GM23338 (cell line): ENCODE results near the gene KNG1. TPM values are rescaled to one million over a fixed set of nuclear protein-coding genes. Genes with fewer than 3 reads are reported as not detected.
A peak's percentile ranks its signal among the peaks of the same experiment; 100 is the strongest.
"Not testable (repeated sequence)": the region's sequence is repeated elsewhere in the genome, so short reads cannot be mapped to it uniquely, and the experiment has no call there.

ENCODE experiments used
- ATAC-seq: fragments of 200-7000 bp; cut with Tn5 transposase; 3 replicates; pipeline ENCODE4 v1.9.1; 2020
- DNase-seq: peaks from one replicate; pipeline ENCODE4 v3.0.0-alpha.2; 2015; ENCODE audit warnings: low spot score
- H2AFZ ChIP-seq: fragments of 200-600 bp; sonication (generic); 2 replicates; pipeline ENCODE4 v1.8.0; 2016; ENCODE audit warnings: antibody characterized with exemption, mild to moderate bottlenecking, moderate library complexity
- H3F3A ChIP-seq: fragments of 200-600 bp; sonication (generic); replicated peaks from 2 replicates; pipeline ENCODE4 v1.8.0; 2017; ENCODE audit warnings: antibody characterized with exemption, mixed run types, low read depth
- H3K27ac ChIP-seq: fragments of 200-600 bp; sonication (generic); 2 replicates; pipeline ENCODE4 v1.6.1; 2016; ENCODE audit warnings: low read depth
- H3K27me3 ChIP-seq: fragments of 200-600 bp; sonication (generic); 2 replicates; pipeline ENCODE4 v1.8.0; 2016; ENCODE audit warnings: mild to moderate bottlenecking, mixed run types, moderate library complexity; ENCODE audit not compliant: insufficient read depth
- H3K36me3 ChIP-seq: fragments of 200-600 bp; sonication (generic); 2 replicates; pipeline ENCODE4 v1.8.0; 2016; ENCODE audit warnings: mild to moderate bottlenecking; ENCODE audit not compliant: insufficient read depth
- H3K4me1 ChIP-seq: fragments of 200-600 bp; sonication (generic); 2 replicates; pipeline ENCODE4 v1.8.0; 2016; ENCODE audit warnings: mild to moderate bottlenecking, moderate library complexity; ENCODE audit not compliant: insufficient read depth
- H3K4me2 ChIP-seq: fragments of 200-600 bp; sonication (generic); 2 replicates; pipeline ENCODE4 v1.7.1; 2017; ENCODE audit warnings: mixed run types
- H3K4me3 ChIP-seq: fragments of 200-600 bp; sonication (generic); 2 replicates; pipeline ENCODE4 v1.6.1; 2016; ENCODE audit warnings: mixed run types
- H3K79me2 ChIP-seq: fragments of 200-600 bp; sonication (generic); replicated peaks from 2 replicates; pipeline ENCODE4 v1.8.0; 2017; ENCODE audit warnings: mild to moderate bottlenecking; ENCODE audit not compliant: insufficient read depth
- H3K9me2 ChIP-seq: fragments of 200-600 bp; sonication (generic); 2 replicates; pipeline ENCODE4 v1.8.0; 2017; ENCODE audit not compliant: insufficient read depth
- H4K20me1 ChIP-seq: fragments of 200-600 bp; sonication (generic); replicated peaks from 2 replicates; pipeline ENCODE4 v1.8.0; 2017; ENCODE audit warnings: mild to moderate bottlenecking; ENCODE audit not compliant: insufficient read depth
- H3K27ac Mint-ChIP-seq: 2 replicates; pipeline ENCODE4 v1.8.0; 2020; ENCODE audit warnings: inconsistent platforms, mild to moderate bottlenecking, moderate library complexity, mixed read lengths
- H3K27me3 Mint-ChIP-seq: 3 replicates; pipeline ENCODE4 v1.8.0; 2022; ENCODE audit warnings: low read depth, mild to moderate bottlenecking, moderate library complexity, mixed read lengths, inconsistent platforms; ENCODE audit not compliant: insufficient read depth, poor library complexity
- H3K36me3 Mint-ChIP-seq: 3 replicates; pipeline ENCODE4 v1.8.0; 2021; ENCODE audit warnings: low read depth, mild to moderate bottlenecking, inconsistent platforms, moderate library complexity, mixed read lengths
- H3K4me1 Mint-ChIP-seq: 3 replicates; pipeline ENCODE4 v1.8.0; 2020; ENCODE audit warnings: mild to moderate bottlenecking, inconsistent platforms, mixed read lengths
- H3K4me3 Mint-ChIP-seq: 3 replicates; pipeline ENCODE4 v1.8.0; 2021; ENCODE audit warnings: moderate library complexity, mild to moderate bottlenecking, inconsistent platforms, mixed read lengths
- H3K9me3 Mint-ChIP-seq: 3 replicates; pipeline ENCODE4 v1.8.0; 2020; ENCODE audit warnings: moderate library complexity, mild to moderate bottlenecking, inconsistent platforms, mixed read lengths
- STAT1 ChIP-seq: IDR thresholded peaks from one replicate; pipeline ENCODE4 v1.6.1; 2016; ENCODE audit warnings: antibody characterized with exemption; ENCODE audit not compliant: unreplicated experiment
- ZNF331 ChIP-seq: fragments of 250-450 bp; sonication (Bioruptor Pico); IDR thresholded peaks from 2 replicates; pipeline ENCODE4 v1.5.0; 2020; ENCODE audit warnings: low read depth, mild to moderate bottlenecking, moderate library complexity
- polyA plus RNA-seq: library from polyadenylated mRNA; unstranded; fragments of >200 nt; fragmentation: Nextera tagmentation; extraction: Ambion mirVana; gene quantifications from 2 replicates; pipeline ENCODE4 v1.2.1, GENCODE V29; 2016
- total RNA-seq: library from RNA; depleted of rRNA; stranded (reverse); fragments of >200 nt; shearing (Covaris generic); gene quantifications from 2 replicates; pipeline ENCODE4 v1.2.3, GENCODE V29; 2014
- TF ChIP-seq, protein P1 (sequence below): IDR thresholded peaks from one replicate; pipeline ENCODE4 v1.6.1; 2018; ENCODE audit warnings: antibody characterized with exemption; ENCODE audit not compliant: unreplicated experiment
- TF ChIP-seq, protein P2 (sequence below): fragments of 250-450 bp; sonication (Bioruptor Pico); IDR thresholded peaks from 2 replicates; pipeline ENCODE4 v1.5.0; 2020; ENCODE audit warnings: mild to moderate bottlenecking, moderate library complexity
- TF ChIP-seq, protein P3 (sequence below): IDR thresholded peaks from 2 replicates; pipeline ENCODE4 v1.6.1; 2016; ENCODE audit warnings: antibody characterized with exemption

The KNG1 gene
- total and polyA plus RNA-seq, 2 experiments from 2014 or later = 0.49 TPM; not detected in 1

DNA sequence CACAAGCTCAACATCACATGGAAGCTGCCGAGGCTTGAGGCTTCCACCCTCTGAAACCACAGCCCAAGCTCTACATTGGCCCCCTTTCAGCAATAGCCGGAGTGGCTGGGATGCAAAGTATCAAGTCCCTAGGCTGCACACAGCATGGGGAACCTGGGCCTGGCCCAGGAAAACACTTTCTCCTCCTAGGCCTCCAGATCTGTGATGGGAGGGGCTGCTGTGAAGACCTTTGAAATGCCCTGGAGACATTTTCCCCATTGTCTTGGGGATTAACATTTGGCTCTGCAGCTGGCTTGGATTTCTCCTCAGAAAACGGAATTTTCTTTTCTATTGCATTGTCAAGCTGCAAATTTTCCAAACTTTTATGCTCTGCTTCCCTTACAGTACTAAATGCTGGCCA is 33.2 kb upstream of the KNG1 start:
- no peaks in the 10 kb centered on the region for H3K36me3 ChIP-seq
- ATAC-seq (no peak), DNase-seq (no peak)
- no peaks in the 10 kb centered on the region for H3K4me1 Mint-ChIP-seq
- peaks cover 8% of the 10 kb centered on the region; the same call in 2 of the 3 replicates for H3K36me3 Mint-ChIP-seq
- H3F3A ChIP-seq = no peaks in the 10 kb centered on the region
- H3K4me1 ChIP-seq = no peaks in the 10 kb centered on the region
- H3K27ac Mint-ChIP-seq = no peak overlapping the region
- peaks cover 11% of the 10 kb centered on the region; the same call in 1 of the 2 replicates for H3K9me2 ChIP-seq
- H3K79me2 ChIP-seq = no peaks in the 10 kb centered on the region
- no peak overlapping the region for H3K27ac ChIP-seq
- H3K4me3 ChIP-seq = no peak overlapping the region
- no peaks in the 10 kb centered on the region for H3K27me3 ChIP-seq
- H3K4me3 Mint-ChIP-seq = no peak overlapping the region
- peaks cover 5% of the 10 kb centered on the region for H3K27me3 Mint-ChIP-seq
- H3K9me3 Mint-ChIP-seq = peaks cover 14% of the 10 kb centered on the region
- 0 out of 2 replicates have a peak overlapping the region, but pooled peaks have one; percentile 43 for H2AFZ ChIP-seq
- H4K20me1 ChIP-seq = no peaks in the 10 kb centered on the region
- H3K4me2 ChIP-seq = no peak overlapping the region
- TF ChIP-seq, protein P1, sequence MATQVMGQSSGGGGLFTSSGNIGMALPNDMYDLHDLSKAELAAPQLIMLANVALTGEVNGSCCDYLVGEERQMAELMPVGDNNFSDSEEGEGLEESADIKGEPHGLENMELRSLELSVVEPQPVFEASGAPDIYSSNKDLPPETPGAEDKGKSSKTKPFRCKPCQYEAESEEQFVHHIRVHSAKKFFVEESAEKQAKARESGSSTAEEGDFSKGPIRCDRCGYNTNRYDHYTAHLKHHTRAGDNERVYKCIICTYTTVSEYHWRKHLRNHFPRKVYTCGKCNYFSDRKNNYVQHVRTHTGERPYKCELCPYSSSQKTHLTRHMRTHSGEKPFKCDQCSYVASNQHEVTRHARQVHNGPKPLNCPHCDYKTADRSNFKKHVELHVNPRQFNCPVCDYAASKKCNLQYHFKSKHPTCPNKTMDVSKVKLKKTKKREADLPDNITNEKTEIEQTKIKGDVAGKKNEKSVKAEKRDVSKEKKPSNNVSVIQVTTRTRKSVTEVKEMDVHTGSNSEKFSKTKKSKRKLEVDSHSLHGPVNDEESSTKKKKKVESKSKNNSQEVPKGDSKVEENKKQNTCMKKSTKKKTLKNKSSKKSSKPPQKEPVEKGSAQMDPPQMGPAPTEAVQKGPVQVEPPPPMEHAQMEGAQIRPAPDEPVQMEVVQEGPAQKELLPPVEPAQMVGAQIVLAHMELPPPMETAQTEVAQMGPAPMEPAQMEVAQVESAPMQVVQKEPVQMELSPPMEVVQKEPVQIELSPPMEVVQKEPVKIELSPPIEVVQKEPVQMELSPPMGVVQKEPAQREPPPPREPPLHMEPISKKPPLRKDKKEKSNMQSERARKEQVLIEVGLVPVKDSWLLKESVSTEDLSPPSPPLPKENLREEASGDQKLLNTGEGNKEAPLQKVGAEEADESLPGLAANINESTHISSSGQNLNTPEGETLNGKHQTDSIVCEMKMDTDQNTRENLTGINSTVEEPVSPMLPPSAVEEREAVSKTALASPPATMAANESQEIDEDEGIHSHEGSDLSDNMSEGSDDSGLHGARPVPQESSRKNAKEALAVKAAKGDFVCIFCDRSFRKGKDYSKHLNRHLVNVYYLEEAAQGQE = no peak

DNA sequence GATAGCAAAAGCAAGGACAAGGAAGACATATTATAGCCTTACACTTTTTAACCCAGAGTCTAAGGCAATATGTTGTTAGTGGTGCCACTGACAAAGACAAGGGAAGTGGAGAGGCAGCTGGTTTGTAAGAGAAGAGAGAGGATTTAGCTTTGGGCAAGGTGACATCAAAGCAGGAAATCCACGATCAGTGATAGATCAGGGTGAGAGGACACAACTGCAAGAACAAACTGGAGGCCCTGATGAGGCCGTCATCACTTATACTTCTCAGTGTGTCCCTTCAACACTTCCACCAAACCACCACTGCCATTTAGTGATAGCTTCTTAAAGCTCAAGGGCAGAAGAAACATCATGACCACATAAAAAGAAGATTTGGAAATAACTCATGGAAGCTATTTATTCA is 30.7 kb upstream of the KNG1 start:
- H3K4me3 ChIP-seq, H3K27ac ChIP-seq, H3K27me3 Mint-ChIP-seq, H2AFZ ChIP-seq, H3F3A ChIP-seq, H3K4me2 ChIP-seq, H3K36me3 Mint-ChIP-seq, DNase-seq, H3K4me1 Mint-ChIP-seq, H3K4me1 ChIP-seq, H3K79me2 ChIP-seq, H3K9me2 ChIP-seq, H4K20me1 ChIP-seq, H3K27ac Mint-ChIP-seq, ATAC-seq, H3K27me3 ChIP-seq, H3K36me3 ChIP-seq, H3K4me3 Mint-ChIP-seq: not testable (repeated sequence)
- H3K9me3 Mint-ChIP-seq = peaks cover 14% of the 10 kb centered on the region

DNA sequence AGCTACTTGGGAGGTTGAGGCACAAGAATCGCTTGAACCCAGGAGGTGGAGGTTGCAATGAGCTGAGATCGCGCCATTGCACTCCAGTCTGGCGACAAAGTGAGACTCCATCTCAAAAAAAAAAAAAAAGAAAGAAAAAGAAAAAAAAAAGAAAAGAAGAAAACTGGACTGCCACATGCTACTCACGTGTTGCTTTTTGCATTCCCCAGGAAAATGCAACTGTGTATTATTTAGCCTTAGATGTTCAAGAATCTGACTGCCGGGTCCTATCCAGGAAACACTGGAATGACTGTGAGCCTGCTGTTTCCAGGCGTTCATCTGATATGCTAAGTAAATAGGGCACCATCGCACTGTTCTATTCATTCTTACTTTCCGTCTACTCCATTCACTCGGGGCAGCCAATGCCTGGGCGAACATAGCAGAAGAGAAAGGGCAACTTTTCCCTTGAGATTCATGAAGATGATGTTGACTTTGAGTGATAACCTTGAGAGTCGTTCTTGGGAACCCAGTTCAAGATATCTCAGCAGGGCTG is 30.0 kb upstream of the KNG1 start:
- H3K4me3 Mint-ChIP-seq = no peak overlapping the region
- no peaks in the 10 kb centered on the region for H3K4me1 Mint-ChIP-seq
- Histone ChIP-seq H3K9me2 (peaks cover 13% of the 10 kb centered on the region; the same call in 1 of the 2 replicates), H3K27me3 (no peaks in the 10 kb centered on the region), H3K79me2 (no peaks in the 10 kb centered on the region), H3F3A (no peaks in the 10 kb centered on the region), H3K4me3 (no peak overlapping the region), H3K27ac (no peak overlapping the region), H3K4me2 (no peak overlapping the region), H3K36me3 (no peaks in the 10 kb centered on the region), H4K20me1 (no peaks in the 10 kb centered on the region), H3K4me1 (no peaks in the 10 kb centered on the region), H2AFZ (no peak overlapping the region)
- no peak overlapping the region for H3K27ac Mint-ChIP-seq
- peaks cover 8% of the 10 kb centered on the region; the same call in 2 of the 3 replicates for H3K36me3 Mint-ChIP-seq
- H3K27me3 Mint-ChIP-seq = peaks cover 5% of the 10 kb centered on the region
- peaks cover 14% of the 10 kb centered on the region for H3K9me3 Mint-ChIP-seq
- no peak for ATAC-seq
- no peak for DNase-seq
- TF ChIP-seq ZNF331 (CRISPR knock-in tag) (no peak), STAT1 (no peak)
- TF ChIP-seq, protein P2, sequence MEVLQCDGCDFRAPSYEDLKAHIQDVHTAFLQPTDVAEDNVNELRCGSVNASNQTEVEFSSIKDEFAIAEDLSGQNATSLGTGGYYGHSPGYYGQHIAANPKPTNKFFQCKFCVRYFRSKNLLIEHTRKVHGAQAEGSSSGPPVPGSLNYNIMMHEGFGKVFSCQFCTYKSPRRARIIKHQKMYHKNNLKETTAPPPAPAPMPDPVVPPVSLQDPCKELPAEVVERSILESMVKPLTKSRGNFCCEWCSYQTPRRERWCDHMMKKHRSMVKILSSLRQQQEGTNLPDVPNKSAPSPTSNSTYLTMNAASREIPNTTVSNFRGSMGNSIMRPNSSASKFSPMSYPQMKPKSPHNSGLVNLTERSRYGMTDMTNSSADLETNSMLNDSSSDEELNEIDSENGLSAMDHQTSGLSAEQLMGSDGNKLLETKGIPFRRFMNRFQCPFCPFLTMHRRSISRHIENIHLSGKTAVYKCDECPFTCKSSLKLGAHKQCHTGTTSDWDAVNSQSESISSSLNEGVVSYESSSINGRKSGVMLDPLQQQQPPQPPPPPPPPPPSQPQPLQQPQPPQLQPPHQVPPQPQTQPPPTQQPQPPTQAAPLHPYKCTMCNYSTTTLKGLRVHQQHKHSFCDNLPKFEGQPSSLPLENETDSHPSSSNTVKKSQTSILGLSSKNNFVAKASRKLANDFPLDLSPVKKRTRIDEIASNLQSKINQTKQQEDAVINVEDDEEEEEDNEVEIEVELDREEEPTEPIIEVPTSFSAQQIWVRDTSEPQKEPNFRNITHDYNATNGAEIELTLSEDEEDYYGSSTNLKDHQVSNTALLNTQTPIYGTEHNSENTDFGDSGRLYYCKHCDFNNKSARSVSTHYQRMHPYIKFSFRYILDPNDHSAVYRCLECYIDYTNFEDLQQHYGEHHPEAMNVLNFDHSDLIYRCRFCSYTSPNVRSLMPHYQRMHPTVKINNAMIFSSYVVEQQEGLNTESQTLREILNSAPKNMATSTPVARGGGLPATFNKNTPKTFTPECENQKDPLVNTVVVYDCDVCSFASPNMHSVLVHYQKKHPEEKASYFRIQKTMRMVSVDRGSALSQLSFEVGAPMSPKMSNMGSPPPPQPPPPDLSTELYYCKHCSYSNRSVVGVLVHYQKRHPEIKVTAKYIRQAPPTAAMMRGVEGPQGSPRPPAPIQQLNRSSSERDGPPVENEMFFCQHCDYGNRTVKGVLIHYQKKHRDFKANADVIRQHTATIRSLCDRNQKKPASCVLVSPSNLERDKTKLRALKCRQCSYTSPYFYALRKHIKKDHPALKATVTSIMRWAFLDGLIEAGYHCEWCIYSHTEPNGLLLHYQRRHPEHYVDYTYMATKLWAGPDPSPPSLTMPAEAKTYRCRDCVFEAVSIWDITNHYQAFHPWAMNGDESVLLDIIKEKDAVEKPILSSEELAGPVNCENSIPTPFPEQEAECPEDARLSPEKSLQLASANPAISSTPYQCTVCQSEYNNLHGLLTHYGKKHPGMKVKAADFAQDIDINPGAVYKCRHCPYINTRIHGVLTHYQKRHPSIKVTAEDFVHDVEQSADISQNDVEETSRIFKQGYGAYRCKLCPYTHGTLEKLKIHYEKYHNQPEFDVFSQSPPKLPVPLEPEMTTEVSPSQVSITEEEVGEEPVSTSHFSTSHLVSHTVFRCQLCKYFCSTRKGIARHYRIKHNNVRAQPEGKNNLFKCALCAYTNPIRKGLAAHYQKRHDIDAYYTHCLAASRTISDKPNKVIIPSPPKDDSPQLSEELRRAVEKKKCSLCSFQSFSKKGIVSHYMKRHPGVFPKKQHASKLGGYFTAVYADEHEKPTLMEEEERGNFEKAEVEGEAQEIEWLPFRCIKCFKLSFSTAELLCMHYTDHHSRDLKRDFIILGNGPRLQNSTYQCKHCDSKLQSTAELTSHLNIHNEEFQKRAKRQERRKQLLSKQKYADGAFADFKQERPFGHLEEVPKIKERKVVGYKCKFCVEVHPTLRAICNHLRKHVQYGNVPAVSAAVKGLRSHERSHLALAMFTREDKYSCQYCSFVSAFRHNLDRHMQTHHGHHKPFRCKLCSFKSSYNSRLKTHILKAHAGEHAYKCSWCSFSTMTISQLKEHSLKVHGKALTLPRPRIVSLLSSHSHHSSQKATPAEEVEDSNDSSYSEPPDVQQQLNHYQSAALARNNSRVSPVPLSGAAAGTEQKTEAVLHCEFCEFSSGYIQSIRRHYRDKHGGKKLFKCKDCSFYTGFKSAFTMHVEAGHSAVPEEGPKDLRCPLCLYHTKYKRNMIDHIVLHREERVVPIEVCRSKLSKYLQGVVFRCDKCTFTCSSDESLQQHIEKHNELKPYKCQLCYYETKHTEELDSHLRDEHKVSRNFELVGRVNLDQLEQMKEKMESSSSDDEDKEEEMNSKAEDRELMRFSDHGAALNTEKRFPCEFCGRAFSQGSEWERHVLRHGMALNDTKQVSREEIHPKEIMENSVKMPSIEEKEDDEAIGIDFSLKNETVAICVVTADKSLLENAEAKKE (CRISPR knock-in tag) = no peak
- TF ChIP-seq, protein P3, sequence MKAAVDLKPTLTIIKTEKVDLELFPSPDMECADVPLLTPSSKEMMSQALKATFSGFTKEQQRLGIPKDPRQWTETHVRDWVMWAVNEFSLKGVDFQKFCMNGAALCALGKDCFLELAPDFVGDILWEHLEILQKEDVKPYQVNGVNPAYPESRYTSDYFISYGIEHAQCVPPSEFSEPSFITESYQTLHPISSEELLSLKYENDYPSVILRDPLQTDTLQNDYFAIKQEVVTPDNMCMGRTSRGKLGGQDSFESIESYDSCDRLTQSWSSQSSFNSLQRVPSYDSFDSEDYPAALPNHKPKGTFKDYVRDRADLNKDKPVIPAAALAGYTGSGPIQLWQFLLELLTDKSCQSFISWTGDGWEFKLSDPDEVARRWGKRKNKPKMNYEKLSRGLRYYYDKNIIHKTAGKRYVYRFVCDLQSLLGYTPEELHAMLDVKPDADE = no peak
